HG02763 (cell line): Measurements from ENCODE around the gene MXRA7.

Source experiments
- ATAC-seq: cut with Tn5 transposase; IDR thresholded peaks from one replicate; pipeline ENCODE4 v1.9.1; 2021; ENCODE audit warnings: mild to moderate bottlenecking, moderate library complexity; ENCODE audit not compliant: unreplicated experiment

Gene MXRA7

DNA sequence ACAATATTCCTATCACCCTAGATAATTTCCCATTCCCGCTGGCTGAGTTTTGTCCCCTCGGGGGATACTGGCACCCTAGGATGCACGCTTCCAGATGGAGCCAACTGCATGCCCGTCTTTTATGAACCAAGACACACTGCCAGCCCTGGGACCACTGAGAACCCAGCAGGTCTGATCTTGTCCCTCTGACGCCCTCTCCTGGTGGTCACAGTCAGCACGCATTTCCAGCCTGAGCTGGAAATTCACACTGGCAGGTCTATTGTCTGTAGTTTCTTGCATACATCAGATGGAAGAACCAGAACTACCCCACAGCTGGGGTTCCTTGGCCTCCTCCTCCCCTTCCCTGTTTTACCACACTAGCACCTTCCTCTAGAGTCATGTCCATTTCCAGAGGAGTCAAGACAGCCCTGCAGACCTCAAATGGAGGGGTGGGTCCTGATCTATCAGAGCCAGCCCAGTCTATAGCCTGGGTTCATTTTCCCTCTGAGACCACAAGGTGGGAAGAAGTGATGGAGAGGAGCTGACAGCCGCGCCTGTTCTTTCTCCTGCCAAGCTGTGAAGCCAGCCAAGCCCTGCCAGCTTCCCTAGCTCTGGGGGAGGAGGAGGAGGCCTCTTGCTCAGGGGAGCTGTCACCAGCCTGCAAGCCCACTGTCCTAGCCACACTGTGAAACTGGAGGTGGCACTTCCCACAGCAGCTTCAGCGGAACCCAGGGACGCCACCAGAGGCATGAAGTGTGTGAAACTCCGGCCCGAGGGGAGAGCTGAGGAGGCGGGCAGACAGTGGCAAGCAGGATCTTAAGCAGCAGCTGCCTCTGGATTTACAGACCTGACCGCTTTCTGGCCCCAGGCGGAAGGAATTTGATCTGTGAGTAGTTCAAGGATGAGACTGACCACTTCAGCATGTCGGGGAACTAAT, 29.3 kb downstream of the MXRA7 start:
- ATAC-seq: no peak

DNA sequence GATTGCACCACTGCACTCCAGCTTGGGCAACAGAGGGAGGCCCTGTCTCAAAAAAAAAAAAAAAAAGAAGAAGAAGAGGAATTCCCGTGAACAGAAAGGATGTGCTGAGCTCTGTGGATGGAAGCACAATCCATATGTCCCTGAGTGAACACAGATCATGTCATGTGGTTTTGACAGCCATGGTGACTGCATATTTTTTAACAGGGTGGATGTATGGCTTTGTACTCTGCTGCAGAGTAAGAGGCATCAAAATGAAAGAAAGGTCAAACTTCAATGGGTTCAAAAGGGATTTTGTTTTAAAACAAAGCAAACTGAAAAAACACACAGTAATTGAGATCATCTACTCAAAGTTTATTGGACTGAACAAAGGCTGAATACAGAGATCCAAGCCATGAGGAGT, 31.5 kb downstream of the MXRA7 start:
- ATAC-seq: no peak

DNA sequence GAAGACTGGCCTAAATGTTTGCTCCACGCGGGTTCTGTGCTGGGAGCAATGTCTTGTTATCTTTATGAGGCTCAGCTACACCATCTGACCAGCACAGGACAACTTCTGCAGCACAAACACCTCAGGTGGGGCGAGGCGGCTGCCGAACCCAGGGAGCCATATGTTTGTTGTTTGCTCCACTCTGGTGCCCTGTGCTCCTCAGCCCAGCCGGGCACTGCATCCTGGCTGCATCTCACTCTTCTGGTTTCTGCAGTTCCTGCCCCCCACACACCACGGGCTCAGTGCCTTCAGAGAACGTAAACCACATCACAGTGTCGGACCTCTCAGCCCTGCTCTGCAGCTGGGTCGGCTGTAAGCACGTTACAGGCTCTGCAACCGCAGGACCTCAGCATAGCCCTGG, 32.4 kb downstream of the MXRA7 start:
- no peak for ATAC-seq

DNA sequence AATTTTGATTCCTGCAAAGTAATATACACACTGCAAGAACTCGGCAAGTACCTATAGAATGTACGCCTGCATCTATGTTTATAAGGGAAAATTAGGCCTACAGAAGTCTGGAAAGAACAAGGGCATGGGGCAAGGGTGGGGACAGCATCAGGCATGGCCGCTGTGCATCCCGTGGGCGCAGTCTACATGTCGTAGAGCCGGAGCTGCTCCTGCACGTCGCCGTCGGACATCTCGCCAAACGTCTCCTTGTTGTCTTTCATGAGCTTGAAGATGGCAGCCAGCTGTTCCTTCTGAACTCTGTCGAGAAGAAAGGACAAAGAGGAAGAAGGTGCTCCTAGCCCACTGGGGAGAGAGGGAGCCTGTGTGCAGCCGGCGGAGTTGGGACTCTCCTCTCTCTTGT, 33.4 kb downstream of the MXRA7 start:
- no peak for ATAC-seq

DNA sequence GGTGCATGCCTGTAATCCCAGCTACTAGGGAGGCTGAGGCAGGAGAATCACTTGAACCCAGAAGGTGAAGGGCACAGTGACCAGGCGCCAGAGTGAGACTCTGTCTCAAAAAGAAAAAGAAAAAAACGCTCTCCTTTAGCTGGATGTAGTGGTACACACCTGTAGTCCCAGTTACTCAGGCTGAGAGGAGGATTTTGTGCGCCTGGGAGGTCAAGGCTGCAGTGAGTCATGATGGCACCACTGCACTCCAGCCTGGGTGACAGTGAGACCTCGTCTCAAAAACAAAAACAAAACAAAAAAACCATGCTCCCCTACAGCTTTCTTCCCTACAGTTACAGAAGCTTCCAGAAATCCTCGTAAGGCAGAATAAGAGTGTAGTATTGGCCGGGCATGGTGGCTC, 34.1 kb downstream of the MXRA7 start:
- no peak for ATAC-seq

DNA sequence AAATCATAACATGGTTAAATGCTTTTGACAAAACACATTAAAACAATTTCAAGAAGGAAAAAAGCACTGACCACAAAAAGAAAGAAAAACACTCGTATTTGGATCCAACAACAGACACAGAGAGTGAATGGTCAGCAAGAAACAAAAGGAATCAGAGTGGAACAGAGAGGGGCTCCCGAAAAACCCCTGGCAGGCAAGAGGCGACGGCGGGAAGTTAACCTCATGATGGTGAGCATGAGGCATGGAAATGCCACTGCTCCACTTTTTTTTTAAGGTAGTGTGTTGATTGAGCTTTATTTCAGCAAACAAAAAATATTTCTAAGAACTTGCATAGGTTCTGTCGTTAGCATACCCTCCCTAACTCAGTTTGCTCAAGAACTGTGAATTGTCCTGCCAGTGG, 35.1 kb downstream of the MXRA7 start:
- ATAC-seq: no peak

DNA sequence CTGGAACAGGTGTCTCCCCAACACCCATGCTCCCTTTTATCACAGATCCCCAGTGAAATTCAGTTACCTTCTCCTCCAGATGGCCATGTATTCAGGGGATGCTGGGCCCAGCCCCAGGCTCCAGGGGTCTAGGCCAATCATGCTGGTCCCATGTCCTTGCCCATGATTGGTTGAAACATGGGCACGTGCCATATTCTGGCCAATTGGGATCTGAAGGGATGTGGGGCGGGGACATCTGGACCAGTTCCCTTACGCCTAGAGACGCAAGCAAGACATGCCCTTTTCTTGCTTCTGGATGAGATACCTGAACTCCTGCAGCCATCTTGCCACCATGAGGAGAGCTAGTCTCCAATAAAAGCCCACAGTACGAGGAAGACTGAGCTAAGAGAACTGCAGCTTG, 36.2 kb downstream of the MXRA7 start:
- no peak for ATAC-seq

DNA sequence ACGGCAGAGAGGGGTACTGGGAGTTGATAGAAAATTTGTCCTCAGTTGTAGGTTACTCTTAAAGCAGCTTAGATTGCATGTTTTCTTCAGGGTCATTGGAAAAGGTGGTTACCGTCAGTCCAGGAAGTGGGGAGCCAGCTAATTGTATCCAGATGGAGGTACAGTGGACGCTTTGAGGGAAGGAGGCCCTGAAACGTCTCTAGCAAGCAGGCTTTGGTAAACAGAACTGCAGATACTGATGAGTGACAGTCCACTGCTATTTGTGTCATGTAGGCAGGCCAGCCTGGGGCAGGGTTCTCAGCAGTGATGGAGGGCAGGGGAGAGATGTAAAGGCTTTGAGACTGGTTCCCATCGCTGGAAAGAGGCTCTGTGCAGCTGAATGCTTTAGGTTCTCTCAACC, 37.0 kb downstream of the MXRA7 start:
- ATAC-seq: no peak

DNA sequence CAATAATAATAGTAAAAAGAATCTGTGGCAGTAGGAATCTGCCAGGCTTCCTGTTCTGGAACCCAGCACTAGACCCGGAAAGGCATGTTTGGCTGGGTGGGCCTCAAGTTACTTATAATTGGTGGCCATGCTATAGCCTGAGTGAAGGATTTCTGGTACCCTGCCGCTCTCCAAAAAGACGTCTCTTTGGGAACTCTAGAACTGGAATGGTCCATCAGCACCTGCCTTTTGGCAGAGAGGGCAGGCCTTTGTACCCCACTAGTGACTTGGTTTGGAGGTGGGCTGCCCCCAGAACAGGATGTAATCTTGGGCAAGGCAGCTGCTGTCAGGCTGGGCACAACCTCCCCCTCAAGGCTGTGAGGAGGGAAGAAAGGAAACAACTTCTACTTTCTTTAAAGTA, 37.9 kb downstream of the MXRA7 start:
- ATAC-seq: no peak

DNA sequence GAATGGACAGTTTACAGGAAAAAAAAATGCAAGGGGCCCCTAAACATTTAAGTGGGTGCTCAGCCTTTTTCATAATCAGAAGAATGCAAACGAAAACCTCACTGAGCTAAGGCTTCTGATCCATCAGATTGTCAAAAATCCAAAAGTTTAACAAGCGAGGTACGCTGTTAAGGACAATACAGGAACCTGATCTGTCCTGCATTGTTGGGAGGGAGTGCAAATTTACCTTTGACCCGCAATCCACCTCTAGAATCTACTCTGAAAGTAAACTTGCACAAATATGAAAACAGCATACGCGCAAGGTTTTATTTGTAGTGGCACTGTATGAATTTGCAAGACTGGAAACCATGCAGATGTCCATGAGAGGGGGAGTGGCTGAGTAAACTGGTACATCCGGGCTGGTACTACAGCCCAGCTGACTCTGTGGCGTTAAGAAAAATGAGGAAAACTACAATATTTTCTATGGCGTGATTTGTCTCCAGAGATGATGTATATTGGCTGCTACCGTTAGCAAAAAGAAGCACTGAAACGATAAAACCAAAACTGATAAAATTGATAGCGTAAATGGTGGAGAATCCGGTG, 38.4 kb downstream of the MXRA7 start:
- no peak for ATAC-seq

DNA sequence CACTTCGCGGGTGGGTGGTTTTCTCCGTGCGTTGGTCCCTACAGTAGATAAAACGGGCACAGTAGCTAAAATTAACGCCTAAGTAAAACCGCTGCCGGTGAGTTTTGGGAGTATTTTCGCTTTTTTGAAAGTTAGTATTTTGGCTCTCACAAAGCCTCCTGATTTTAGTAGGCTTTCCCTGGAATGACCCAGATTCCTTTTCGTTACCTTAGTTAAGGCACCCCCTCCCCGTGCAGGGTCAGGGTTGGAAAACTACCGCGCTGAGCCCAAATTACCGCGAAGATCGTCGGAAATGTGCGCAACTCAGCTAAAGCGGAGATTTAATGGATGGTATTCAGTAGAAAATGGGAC, 38.9 kb downstream of the MXRA7 start:
- no peak for ATAC-seq

DNA sequence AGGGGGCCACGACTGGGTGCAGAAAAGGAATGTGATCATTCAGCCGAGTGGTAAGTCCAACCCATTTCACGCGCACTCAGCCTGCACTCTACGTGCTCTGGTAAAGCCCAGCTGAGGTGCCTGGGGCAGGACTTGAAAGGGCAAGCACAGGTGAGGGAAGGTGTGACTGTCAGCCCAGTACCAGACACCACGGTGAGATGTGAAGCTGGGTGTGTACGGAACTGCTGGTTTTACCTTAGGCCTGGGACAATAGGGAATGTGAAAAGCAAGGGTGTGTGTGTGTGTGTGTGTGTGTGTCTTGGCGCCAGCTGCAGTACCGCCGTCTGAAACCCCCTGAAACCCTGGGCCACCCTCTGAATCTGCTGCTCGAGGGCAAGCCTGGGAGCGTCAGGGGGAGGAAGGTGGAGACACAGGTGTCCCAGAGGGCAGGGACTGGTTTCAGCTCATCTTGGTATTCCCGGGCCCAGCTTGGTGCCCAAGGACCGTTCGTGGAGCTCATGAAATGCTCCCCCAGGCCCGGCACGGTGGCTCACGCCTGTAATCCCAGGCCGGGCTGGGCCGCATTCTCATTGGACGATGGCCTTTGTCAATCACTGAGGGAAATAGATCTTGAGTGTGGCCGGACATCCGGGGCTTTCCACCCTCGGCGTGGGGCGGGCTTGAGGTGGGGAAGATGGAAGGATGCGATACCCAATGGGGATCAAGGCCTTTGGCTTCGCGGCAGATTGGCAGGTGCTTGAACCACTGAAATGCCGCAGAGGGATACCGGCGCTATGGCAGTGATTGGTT, 39.4 kb downstream of the MXRA7 start:
- peak; percentile 99 for ATAC-seq

DNA sequence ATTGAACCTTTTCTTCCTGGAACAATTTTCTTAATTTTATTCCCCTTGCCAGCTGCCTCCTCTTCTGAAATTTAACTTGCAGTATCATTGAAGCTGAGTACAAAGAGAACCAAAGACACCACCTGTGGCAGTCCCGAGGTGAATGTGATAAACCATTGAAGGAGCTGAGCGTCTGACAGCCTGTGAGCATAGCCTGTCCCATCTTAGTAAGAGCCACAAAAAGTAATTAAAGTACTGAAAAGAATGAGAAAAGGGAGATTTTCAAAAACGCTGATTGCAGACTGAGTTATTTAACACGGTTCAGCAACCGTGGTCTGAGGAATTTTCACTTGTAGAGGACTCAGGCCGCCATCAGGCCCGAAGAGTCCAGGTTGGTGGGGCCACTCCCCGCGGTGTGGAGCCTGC, 40.0 kb downstream of the MXRA7 start:
- ATAC-seq: no peak

DNA sequence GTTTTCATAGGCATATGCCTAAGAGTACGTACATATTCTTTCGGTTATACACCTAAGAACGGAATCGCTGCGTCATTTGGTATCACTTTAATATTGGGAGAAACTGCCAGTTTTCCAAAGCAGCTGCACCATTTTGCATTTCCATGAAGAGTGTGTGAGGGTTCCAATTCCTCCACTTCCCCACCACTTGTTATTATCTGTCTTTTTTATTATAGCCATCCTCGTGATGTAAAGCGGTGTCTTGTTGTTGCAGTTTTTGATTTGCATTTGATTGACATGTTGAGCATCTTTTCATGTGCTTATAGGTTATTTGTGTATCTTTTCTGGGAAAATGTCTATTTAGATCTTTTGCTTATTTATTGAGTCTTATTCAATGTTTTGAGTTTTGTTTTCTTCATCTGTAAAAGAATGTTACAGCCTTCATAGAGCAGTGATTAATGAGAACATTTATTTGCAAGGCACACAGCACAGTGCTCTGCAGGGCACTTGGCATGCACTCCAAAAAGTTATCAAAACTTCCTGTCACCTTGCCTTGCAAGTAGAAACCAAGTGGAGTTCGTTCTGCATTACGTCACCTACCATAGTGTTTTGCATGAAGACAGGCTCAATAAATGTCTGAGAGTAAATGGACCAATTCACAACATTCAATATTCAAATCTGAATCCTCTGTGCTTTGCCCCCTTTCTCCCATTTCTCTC, 40.6 kb downstream of the MXRA7 start:
- ATAC-seq: no peak

DNA sequence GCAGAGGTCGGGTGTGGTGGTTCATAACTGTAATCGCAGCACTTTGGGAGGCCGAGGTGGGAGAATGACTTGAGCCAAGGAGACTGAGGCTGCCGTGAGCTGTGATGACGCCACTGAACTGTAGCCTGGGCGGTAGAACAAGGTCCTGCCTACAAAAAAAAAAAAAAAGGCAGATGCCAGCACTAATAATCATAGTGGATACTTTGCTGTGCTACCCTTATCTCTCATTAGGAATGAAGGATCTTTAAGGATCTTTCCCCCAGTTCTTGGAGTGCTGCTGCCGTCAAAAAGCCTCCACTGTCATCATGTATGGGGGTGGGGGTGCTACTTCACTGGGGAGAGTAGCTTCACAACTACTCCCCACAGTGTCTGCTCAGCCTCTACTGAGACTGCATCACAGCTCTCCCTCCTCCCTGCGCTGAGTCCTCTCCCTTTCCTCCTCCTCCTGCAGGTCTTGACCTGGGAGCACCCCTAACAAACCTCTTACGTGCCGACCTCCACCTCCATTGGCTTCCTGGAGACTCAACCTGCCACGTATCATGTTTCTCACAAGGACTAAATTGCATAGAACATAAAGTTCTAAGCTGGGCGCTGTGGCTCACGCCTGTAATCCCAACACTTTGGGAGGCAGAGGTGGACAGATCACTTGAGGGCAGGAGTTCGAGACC, 42.8 kb downstream of the MXRA7 start:
- ATAC-seq: no peak

DNA sequence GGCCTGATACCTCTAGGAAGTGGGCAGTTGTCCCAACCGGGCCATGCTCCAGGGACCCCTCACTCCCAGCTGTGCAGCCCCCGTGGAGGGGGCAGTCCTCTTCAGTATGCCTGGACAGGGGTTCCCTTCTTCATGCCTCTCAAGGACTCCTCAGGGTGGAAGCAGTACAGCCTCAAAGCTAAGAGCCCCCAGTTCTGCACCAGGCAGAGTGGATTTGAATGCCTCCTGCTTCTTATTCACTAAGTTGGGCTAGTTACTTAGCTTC, 43.3 kb downstream of the MXRA7 start:
- ATAC-seq: no peak

DNA sequence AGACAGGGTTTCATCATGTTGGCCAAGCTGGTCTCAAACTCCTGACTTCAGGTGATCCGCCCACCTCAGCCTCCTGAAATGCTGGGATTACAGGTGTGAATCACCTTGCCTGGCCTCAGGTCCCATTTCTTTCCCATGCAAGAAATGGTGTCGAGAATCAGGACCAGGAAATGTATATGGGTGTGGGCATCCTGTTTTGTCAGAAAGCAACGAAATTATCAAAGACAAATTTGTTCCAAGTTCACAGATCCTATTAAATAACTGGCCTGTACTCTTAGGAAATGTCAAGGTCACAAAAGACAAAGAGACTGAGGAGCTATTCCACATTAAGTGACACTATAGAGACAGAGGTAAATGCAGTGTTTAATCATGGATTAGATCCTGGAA, 50.1 kb downstream of the MXRA7 start:
- no peak for ATAC-seq

DNA sequence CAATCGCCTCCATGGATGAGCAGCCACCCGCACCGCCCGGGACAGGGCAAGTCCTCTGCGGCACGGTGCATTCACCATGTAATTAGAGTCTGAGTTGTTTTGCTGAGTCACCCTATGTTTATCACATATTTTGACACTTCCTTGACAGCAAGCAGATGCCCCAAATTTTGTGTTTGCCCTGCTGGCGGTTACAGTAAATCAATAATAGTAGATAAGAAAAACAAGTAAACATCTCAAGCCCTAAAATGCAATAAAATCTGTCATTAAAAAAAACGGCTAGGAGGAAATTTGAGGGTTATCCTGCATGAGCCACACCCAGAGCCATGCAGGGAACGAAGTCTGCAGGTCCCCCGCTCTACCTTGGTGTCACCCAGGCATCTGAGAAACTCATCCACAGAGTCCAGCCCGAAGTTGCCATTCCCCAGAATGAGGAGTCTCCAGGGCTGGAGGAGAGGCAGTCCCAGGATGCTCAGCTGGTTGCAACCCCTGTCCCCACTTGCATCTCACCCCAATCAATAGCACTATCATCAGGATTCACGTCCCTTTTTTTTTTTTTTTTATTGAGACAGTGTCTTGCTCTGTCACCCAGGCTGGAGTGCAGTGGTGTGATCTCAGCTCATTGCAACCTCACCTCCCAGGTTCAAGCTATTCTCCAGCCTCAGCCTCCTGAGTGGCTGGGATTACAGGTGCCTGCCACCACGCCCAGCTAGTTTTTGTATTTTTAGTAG, 50.7 kb downstream of the MXRA7 start:
- ATAC-seq: no peak

DNA sequence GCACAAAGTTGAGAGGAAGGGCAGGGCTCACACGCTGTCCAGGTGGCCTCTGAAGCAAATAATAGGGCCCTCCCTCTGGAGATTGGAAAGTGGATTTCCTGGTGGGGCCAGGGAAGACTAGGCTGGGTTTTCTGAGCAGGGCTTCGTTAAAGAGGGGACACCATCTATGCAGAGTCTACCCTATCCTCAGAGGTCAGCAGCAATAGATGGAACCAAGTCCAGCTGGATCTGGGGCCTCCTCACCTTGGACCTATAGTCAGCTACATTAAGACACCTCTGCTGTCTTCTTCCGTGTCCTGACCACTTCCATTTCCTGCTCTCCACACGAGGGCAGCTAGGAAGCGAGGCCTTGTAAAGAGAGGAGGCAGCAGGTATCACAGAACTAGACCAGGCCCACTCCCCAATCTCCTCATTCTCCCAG, 52.5 kb downstream of the MXRA7 start:
- ATAC-seq: no peak

DNA sequence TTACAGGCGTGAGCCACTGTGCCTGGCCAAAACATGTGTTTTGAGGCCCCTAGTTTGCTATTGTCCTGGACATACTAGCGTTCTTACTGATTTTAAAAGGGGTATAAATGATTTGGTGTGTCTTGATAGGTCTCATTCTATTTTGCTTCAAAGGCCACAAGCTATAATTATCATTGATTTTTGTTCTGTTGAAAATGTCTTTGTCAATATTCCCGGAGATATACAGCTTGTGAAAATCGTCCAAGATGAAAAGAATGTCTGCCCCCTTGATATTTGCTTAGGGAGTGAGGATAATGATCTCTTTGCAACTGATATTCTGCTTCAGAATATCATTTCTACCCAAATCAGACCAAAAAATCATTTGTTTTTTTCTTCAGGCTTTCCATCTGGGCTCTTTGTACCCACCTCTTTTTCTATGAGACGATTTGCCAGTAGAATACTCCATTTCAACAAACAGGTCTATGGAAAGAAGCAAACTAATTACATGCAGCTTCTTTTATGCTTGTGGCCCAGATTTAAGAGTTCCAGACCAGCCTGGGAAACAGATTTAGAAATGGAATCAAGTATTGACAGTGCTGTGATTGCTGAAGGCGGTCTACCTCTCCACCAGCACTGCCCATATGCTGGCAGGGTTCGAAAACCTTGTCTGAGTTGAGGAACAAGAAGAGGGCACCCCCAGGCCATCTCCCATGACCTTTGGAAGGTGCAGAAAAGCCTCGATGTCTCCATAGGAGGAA, 53.1 kb downstream of the MXRA7 start:
- ATAC-seq: no peak
